NCI-H1048 (cell line): ENCODE measurements around the gene ZPBP2.

Source experiments
- DNase-seq: peaks from one replicate; lab custom pipeline; 2025; lab: John Stamatoyannopoulos, UW

The ZPBP2 gene

DNA sequence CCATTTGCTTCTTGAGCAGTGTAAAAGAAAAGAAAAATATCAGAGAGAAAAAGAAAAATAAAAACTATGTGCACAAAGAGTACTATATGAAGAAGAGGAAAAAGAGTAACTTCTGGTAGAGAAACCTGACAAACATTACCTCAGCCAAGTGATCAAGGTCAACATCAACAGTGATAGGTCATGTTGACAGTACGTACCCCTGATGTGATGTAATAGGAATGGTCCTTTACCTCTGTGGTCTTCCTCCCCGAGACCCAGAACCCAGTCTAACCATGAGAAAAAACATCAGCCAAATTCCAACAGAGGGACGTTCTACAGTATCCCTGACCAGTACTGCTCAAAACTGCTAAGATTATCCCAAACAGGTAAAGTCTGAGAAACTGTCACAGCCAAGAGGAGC, 46.0 kb downstream of the ZPBP2 start:
- DNase-seq: no peak

DNA sequence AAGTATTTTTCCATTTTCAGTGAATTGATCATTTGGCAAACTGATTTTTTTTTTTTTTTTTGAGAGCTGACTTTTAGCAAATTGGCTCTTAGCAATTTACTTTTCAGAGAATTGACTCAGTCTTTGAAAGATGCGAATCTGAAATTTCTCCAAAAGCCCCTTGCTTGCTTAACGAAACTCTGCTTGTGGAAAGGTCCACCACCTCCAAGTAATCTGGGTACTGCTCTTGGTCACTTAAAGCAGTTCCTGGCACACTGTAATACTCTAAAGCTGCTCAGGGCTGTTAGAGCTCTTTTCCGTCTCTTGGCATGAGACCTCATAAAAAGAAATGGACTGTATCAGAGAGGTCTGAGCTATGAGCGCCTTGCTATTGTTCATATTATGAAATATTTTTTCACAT, 47.6 kb downstream of the ZPBP2 start:
- DNase-seq: no peak

DNA sequence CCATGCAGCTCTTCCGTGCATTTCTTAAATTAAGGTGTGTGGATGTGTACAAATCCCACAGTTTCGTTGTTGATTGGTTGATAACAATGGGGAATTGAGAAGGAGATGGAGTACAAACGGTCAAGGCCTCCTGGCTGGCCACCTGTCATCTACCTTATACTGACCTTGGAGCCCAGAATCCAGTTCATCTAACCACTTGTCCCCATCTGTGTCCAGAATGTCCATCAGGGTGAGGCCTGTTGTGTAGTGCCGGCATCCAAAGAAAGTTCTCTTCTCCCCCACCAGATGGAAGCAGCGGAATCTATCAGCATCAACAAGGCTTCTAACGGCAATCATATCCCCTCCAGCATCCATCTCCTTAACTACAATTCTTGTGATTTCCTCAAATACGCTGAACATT, 48.9 kb downstream of the ZPBP2 start:
- DNase-seq: no peak

DNA sequence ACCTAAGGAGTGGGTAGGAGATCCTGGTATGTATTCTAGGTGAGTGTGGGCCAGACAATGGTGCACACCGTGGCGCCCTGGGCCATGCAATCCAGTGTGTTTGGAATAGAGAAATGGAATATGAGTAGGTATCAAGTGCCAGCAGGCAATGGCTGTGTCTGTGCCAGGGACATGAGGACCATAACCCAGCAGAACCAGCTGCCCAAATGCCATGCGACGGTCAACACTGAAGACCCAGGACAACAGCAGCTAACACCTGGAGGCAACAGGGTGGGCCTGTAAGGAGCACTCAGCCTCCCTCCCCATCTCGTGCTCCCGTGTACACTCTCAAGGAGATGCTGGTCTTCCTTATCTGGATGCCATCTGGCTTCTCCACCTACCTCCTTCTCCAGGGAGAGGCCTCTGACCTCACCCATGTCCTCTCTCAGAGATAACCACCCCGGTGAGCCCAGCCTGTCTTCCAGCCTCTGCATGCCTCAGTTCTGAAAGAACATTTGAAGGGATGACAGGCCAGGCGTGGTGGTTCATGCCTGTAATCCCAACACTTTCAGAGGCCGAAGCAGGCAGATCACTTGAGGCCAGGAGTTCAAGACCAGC, 51.2 kb downstream of the ZPBP2 start:
- DNase-seq: no peak

- DNase-seq: no peak
These were observed 52.5 kb downstream of the ZPBP2 start for GRCh38 chr17:39920218-39921210.

- DNase-seq: no peak
These were observed 53.3 kb downstream of the ZPBP2 start for GRCh38 chr17:39921323-39921722.

- DNase-seq: no peak
These were observed 54.0 kb downstream of the ZPBP2 start for GRCh38 chr17:39922006-39922405.

- DNase-seq: no peak
These were observed 55.2 kb downstream of the ZPBP2 start for GRCh38 chr17:39923230-39923629.

DNA sequence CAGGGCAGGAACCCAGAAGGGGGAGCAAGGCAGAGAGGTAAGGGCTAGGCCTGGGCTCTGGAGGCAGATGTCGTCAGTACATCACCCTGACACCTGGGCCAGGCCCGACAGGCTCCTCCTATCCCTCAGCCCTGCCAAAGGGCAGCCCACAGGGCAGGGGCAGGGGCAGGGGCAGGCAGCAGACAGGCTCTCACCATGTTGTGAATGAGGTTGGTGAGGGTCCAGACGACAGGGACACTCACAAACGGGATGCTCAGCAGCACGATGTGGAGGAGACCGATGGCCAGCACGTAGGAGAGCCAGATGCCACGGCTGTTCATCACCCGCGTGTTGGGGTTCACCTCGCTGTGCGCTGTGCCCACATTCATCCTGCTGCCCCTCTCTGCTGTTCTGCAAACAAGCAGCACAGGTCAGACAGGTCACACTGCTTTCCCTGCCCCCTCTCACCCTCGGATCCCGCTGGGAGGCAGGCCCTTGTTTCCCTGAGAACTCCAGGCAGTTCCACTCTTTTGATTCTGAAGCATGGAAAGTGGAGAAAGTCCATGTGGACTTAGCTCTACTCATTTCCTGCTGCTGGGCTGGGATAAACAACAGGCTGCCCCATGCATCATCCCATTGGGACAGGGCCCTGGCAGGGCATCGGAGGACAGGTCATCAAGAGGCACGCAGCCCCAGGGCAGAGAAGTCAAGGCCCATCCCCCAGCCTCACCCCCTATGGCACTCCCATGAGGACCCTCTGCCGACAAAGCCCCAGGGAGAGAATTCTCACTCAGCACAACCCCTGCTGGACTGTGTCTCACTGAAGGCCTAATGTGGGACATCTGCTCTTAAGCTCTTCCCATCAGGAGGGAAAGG, 56.1 kb downstream of the ZPBP2 start:
- no peak for DNase-seq

- no peak for DNase-seq
These were observed 56.7 kb downstream of the ZPBP2 start for GRCh38 chr17:39924691-39925055.

DNA sequence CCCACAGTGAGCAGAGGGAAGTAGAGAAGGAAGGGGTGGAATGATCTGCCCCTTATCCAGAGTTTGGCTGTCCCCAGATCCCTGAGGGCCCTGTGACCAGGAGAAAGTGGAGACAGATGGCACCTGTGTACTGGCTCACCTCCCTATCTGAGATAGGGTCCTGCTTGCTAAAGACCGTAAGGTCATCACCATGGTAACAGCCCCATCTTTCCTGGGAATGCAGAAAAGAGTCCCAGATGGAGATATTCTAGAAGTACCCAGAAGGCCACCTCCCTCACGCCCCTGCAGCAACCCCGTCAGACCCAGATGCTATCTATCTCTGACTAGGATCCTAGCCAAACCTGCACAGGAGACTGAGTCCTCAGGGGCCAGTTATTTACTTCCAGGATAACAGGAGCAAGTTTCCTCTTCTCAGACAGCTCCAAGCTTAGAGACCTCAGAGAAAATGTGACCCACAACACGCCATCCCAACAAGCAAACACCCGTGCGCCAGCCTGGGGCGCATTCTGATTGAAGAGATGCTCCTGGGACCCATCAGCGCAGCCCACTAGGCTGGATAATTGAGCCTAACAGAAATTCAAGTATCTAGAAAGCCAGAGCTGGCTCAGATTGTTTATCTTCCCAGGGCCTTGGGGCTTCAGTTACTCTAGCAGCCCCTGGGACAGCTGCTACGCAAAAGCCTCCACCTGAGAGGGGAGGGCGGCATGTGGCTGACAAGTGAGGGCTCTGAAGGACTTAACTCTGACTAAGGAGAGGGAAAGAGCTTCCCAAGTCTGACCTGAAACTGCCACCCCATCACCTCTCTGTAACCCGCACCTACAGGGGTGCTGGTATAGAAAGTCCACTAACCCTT, 57.5 kb downstream of the ZPBP2 start:
- DNase-seq: no peak

DNA sequence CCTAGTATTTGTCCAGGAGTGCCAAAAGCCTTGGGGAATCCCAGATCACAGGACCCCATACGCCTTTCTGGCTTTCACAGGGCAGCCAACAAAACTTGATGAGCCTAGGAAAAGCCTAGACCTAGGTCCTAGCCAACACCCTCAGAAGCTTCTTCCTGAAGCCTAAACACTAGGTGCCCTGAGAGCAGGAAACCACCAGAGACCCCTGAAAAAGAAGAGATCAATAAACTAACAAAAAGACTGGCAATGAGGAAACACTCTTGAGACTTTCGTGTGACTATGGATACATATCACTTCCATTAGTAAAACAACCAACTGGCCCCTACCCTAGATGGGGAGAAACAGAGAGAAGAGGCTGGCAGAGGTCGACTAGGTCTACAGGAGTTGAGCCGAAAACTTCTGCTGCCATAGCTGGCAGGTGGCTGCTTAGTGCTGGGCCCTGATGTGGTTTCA, 58.2 kb downstream of the ZPBP2 start:
- no peak for DNase-seq

DNA sequence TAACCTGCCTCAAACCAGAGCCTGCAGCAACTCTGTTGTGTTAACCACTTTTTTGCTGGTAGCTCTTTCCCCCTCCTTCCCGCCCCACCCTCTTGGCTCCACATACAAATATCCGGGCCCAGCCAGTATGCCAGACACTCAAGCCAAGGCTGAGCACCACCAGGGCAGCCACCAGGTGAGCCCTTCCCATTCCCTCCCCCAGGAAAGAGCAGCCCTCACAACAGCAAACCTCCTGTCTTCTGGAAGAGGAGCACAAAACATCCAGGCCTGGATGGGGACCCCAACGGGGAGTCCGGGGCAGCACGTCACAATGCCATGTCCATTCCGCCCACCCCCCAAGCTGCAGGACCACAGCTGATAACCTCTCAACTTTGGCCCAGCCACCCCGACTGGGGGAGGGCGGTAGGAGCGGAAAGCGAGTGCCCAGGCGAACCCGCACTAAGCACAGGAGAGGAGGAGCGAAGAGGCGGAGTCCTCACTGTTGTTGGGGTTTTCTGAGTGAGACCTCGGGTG, 58.6 kb downstream of the ZPBP2 start:
- DNase-seq: no peak
